Measurements from ENCODE around the gene GON4L. TPM values are rescaled to one million over a fixed set of nuclear protein-coding genes. Genes with fewer than 3 reads are reported as not detected.

The GON4L gene
- total RNA-seq, 1 experiment from 2014 or later: 54.4 TPM

DNA sequence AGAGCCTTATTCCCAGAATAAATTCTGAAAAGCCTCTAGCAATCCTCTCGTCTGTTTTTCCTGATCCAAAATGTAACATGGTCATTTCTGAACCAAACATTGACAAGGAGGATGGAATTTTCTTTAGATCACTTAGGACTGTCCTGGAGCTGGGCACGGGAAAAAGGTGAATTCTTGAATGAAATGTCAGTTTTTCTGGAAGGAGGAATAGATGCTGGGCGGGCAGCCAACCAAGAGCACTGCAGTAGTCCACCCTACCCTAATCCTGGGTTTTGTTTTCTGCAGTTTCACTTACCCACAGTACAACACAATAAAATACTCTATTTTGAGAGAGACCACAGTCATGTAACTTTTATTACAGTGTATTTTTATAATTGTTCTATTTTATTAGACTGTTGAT lies 33.2 kb upstream of the GON4L start (continued):
- TF ChIP-seq MYBL2 (CRISPR knock-in tag; IDR thresholded peaks at IDR 0.05) (no peak), ELF4 (CRISPR knock-in tag; IDR thresholded peaks at IDR 0.05; ENCODE audit: low read depth) (no peak), NR2C2 (CRISPR knock-in tag; IDR thresholded peaks at IDR 0.05) (no peak), ETV6 (CRISPR knock-in tag; IDR thresholded peaks at IDR 0.05) (no peak), MXD4 (CRISPR knock-in tag; IDR thresholded peaks at IDR 0.05; ENCODE audit: borderline replicate concordance) (no peak), NFATC4 (CRISPR knock-in tag; IDR thresholded peaks at IDR 0.05) (no peak), NFE2L1 (CRISPR knock-in tag; IDR thresholded peaks at IDR 0.05) (no peak)
- TF ChIP-seq, protein P1, sequence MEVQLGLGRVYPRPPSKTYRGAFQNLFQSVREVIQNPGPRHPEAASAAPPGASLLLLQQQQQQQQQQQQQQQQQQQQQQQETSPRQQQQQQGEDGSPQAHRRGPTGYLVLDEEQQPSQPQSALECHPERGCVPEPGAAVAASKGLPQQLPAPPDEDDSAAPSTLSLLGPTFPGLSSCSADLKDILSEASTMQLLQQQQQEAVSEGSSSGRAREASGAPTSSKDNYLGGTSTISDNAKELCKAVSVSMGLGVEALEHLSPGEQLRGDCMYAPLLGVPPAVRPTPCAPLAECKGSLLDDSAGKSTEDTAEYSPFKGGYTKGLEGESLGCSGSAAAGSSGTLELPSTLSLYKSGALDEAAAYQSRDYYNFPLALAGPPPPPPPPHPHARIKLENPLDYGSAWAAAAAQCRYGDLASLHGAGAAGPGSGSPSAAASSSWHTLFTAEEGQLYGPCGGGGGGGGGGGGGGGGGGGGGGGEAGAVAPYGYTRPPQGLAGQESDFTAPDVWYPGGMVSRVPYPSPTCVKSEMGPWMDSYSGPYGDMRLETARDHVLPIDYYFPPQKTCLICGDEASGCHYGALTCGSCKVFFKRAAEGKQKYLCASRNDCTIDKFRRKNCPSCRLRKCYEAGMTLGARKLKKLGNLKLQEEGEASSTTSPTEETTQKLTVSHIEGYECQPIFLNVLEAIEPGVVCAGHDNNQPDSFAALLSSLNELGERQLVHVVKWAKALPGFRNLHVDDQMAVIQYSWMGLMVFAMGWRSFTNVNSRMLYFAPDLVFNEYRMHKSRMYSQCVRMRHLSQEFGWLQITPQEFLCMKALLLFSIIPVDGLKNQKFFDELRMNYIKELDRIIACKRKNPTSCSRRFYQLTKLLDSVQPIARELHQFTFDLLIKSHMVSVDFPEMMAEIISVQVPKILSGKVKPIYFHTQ (CRISPR knock-in tag; IDR thresholded peaks at IDR 0.05): no peak
- TF ChIP-seq, protein P2, sequence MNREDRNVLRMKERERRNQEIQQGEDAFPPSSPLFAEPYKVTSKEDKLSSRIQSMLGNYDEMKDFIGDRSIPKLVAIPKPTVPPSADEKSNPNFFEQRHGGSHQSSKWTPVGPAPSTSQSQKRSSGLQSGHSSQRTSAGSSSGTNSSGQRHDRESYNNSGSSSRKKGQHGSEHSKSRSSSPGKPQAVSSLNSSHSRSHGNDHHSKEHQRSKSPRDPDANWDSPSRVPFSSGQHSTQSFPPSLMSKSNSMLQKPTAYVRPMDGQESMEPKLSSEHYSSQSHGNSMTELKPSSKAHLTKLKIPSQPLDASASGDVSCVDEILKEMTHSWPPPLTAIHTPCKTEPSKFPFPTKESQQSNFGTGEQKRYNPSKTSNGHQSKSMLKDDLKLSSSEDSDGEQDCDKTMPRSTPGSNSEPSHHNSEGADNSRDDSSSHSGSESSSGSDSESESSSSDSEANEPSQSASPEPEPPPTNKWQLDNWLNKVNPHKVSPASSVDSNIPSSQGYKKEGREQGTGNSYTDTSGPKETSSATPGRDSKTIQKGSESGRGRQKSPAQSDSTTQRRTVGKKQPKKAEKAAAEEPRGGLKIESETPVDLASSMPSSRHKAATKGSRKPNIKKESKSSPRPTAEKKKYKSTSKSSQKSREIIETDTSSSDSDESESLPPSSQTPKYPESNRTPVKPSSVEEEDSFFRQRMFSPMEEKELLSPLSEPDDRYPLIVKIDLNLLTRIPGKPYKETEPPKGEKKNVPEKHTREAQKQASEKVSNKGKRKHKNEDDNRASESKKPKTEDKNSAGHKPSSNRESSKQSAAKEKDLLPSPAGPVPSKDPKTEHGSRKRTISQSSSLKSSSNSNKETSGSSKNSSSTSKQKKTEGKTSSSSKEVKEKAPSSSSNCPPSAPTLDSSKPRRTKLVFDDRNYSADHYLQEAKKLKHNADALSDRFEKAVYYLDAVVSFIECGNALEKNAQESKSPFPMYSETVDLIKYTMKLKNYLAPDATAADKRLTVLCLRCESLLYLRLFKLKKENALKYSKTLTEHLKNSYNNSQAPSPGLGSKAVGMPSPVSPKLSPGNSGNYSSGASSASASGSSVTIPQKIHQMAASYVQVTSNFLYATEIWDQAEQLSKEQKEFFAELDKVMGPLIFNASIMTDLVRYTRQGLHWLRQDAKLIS (CRISPR knock-in tag; IDR thresholded peaks at IDR 0.05; ENCODE audit: borderline replicate concordance): no peak
- TF ChIP-seq, protein P3, sequence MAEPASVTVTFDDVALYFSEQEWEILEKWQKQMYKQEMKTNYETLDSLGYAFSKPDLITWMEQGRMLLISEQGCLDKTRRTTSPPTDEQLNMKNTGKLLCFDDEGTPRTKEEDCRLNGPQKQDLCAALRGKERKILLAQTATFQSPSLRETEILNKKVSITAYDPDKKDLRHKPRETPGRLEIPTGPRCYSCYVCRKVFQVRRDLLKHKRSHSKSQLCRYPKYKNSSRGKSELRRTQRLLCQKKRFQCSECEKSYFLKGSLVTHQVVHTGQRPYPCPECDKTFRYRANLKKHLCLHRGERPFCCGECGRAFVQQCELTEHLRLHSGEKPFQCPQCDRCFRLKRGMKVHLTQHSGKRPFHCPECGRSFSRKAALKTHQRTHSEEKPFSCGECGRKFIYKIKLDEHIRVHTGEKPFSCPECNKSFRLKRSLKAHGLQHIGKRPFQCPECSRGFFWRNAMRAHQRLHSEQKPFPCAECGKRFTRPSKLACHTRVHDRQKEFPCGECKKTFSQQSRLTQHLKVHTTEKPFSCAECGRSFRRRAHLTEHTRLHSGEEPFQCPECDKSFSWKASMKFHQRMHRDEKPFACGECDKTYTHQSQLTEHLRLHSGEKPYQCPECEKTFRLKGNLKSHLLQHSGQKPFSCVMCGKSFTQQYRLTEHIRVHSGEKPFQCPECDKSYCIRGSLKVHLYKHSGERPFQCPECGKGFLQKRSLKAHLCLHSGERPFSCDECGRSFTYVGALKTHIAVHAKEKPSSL (CRISPR knock-in tag; conservative IDR thresholded peaks at IDR 0.05): no peak
- TF ChIP-seq, protein P4, sequence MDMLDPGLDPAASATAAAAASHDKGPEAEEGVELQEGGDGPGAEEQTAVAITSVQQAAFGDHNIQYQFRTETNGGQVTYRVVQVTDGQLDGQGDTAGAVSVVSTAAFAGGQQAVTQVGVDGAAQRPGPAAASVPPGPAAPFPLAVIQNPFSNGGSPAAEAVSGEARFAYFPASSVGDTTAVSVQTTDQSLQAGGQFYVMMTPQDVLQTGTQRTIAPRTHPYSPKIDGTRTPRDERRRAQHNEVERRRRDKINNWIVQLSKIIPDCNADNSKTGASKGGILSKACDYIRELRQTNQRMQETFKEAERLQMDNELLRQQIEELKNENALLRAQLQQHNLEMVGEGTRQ (CRISPR knock-in tag; IDR thresholded peaks at IDR 0.05): no peak

DNA sequence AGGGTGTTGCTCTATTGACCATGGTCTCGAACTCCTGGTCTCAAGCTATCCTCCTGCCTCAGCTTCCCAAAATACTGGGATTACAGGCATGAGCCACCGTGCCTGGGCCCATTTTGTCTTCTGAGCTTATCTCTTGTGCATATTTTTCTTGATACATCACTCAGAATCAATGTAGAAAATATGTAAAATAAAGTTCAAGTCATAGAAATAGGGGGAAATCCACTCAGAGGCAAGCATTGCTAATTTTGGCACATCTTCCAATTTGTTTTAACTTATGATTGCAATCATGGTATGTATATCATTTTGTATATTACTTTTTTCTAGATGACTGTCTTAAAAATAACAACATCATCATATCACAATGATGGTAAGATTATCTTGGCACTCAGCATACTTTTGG lies 32.6 kb upstream of the GON4L start:
- H3K27ac Mint-ChIP-seq: no peak overlapping the region
- H3K4me1 Mint-ChIP-seq: no peaks in the 10 kb centered on the region
- ATAC-seq: no peak
- ChIA-PET POLR2A (no interaction called here), CTCF (no interaction called here)
- H3K4me3 Mint-ChIP-seq: no peak overlapping the region
- TF ChIP-seq TP53 (CRISPR knock-in tag; IDR thresholded peaks at IDR 0.05): no peak
- TF ChIP-seq RORB (CRISPR knock-in tag; IDR thresholded peaks at IDR 0.05): no peak
- no peak for TF ChIP-seq ESRRA (CRISPR knock-in tag; IDR thresholded peaks at IDR 0.05; ENCODE audit: borderline replicate concordance)
- no peak for TF ChIP-seq ZNF138 (CRISPR knock-in tag; conservative IDR thresholded peaks at IDR 0.05)
- TF ChIP-seq, protein P5, sequence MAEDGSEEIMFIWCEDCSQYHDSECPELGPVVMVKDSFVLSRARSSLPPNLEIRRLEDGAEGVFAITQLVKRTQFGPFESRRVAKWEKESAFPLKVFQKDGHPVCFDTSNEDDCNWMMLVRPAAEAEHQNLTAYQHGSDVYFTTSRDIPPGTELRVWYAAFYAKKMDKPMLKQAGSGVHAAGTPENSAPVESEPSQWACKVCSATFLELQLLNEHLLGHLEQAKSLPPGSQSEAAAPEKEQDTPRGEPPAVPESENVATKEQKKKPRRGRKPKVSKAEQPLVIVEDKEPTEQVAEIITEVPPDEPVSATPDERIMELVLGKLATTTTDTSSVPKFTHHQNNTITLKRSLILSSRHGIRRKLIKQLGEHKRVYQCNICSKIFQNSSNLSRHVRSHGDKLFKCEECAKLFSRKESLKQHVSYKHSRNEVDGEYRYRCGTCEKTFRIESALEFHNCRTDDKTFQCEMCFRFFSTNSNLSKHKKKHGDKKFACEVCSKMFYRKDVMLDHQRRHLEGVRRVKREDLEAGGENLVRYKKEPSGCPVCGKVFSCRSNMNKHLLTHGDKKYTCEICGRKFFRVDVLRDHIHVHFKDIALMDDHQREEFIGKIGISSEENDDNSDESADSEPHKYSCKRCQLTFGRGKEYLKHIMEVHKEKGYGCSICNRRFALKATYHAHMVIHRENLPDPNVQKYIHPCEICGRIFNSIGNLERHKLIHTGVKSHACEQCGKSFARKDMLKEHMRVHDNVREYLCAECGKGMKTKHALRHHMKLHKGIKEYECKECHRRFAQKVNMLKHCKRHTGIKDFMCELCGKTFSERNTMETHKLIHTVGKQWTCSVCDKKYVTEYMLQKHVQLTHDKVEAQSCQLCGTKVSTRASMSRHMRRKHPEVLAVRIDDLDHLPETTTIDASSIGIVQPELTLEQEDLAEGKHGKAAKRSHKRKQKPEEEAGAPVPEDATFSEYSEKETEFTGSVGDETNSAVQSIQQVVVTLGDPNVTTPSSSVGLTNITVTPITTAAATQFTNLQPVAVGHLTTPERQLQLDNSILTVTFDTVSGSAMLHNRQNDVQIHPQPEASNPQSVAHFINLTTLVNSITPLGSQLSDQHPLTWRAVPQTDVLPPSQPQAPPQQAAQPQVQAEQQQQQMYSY (CRISPR knock-in tag; IDR thresholded peaks at IDR 0.05): no peak
- no peaks in the 10 kb centered on the region for H3K27me3 Mint-ChIP-seq (ENCODE audit: low read depth)
- no peak for DNase-seq (ENCODE audit: low spot score)
- no peaks in the 10 kb centered on the region for H3K36me3 Mint-ChIP-seq
- H3K9me3 Mint-ChIP-seq: no peaks in the 10 kb centered on the region
